Activated B cell treated with CpG ODN at 0.5 μM for 24 hours (primary cell): ENCODE measurements around the gene KIAA0586. TPM values are rescaled to one million over a fixed set of nuclear protein-coding genes. Genes with fewer than 3 reads are reported as not detected.
"Not testable (repeated sequence)": the region's sequence is repeated elsewhere in the genome, so short reads cannot be mapped to it uniquely, and the experiment has no call there.

Experiments
- ATAC-seq: fragments of 200-7000 bp; cut with Tn5 transposase; one replicate; pipeline ENCODE4 v1.10.0; 2021; ENCODE audit warnings: low read depth, mild to moderate bottlenecking, moderate library complexity
- CTCF ChIA-PET: fragments of 350-600 bp; sonication (Branson Sonifier 250); formaldehyde crosslinking; loops from one replicate; lab custom pipeline; 2021; ENCODE audit warnings: antibody characterized with exemption; lab: Charles Lee
- POLR2A ChIA-PET: fragments of 350-600 bp; sonication (Branson Sonifier 250); formaldehyde crosslinking; loops from one replicate; lab custom pipeline; 2021; ENCODE audit warnings: antibody characterized with exemption; lab: Charles Lee
- DNase-seq: peaks from one replicate; pipeline ENCODE4 v3.0.0; 2022
- H3K27ac Mint-ChIP-seq: one replicate; pipeline ENCODE4 v1.8.0; 2020; ENCODE audit warnings: mixed read lengths
- H3K27me3 Mint-ChIP-seq: one replicate; pipeline ENCODE4 v1.8.0; 2021; ENCODE audit warnings: mixed read lengths
- H3K36me3 Mint-ChIP-seq: one replicate; pipeline ENCODE4 v1.8.0; 2021; ENCODE audit warnings: low read depth, mixed read lengths
- H3K4me1 Mint-ChIP-seq: one replicate; pipeline ENCODE4 v1.8.0; 2021; ENCODE audit warnings: mixed read lengths
- H3K4me3 Mint-ChIP-seq: one replicate; pipeline ENCODE4 v1.8.0; 2020; ENCODE audit warnings: mild to moderate bottlenecking, mixed read lengths
- H3K9me3 Mint-ChIP-seq: one replicate; pipeline ENCODE4 v1.8.0; 2020; ENCODE audit warnings: mixed read lengths
- CTCF ChIP-seq: fragments of 200-600 bp; IDR thresholded peaks from one replicate; pipeline ENCODE4 v1.8.0; 2022; ENCODE audit warnings: antibody characterized with exemption, mild to moderate bottlenecking
- intact Hi-C: fragments of 100-400 bp; cut with micrococcal nuclease; formaldehyde crosslinking; loops from one replicate; pipeline ENCODE4 v1.15.1; 2024
- total RNA-seq: library from RNA; stranded (reverse); gene quantifications from 2 replicates; pipeline ENCODE4 v1.2.3, GENCODE V29; 2022

The KIAA0586 gene
- total RNA-seq, 1 donor from 2014 or later, result 19.8 TPM

GRCh38 chr14:58467575-58467974, 40.1 kb downstream of the KIAA0586 start:
- Mint-ChIP-seq H3K4me1 (no peaks in the 10 kb centered on the region), H3K36me3 (peaks cover 70% of the 10 kb centered on the region), H3K9me3 (no peaks in the 10 kb centered on the region), H3K4me3 (no peak overlapping the region), H3K27me3 (no peaks in the 10 kb centered on the region), H3K27ac (no peak overlapping the region)
- no peak for ATAC-seq
- intact Hi-C loops, result no loop called here
- DNase-seq, result no peak
- TF ChIP-seq CTCF, result no peak
- CTCF ChIA-PET, result no interaction called here
- POLR2A ChIA-PET, result no interaction called here

- no peak for TF ChIP-seq CTCF
- Mint-ChIP-seq H3K27me3 (no peaks in the 10 kb centered on the region), H3K36me3 (peaks cover 59% of the 10 kb centered on the region), H3K4me1 (no peaks in the 10 kb centered on the region), H3K9me3 (no peaks in the 10 kb centered on the region), H3K27ac (no peak overlapping the region), H3K4me3 (no peak overlapping the region)
- ChIA-PET CTCF (no interaction called here), POLR2A (no interaction called here)
- intact Hi-C loops, result no loop called here
- DNase-seq (no peak), ATAC-seq (no peak)
Measured at GRCh38 chr14:58469309-58469708, 41.8 kb downstream of the KIAA0586 start.

GRCh38 chr14:58476320-58476719, 48.8 kb downstream of the KIAA0586 start:
- Mint-ChIP-seq H3K27ac (no peak overlapping the region), H3K27me3 (no peaks in the 10 kb centered on the region), H3K4me3 (no peak overlapping the region), H3K4me1 (peaks cover 13% of the 10 kb centered on the region), H3K36me3 (peaks cover 47% of the 10 kb centered on the region), H3K9me3 (no peaks in the 10 kb centered on the region)
- DNase-seq (no peak), ATAC-seq (no peak)
- TF ChIP-seq CTCF, result no peak
- intact Hi-C loops, result no loop called here
- ChIA-PET POLR2A (no interaction called here), CTCF (interaction anchor here (0.6 kb wide), 1 partner anchor 20 kb away, joined by 3 read pairs; no protein-coding TSS in a partner anchor)

- TF ChIP-seq CTCF, result no peak
Measured at GRCh38 chr14:58477653-58478052, 50.1 kb downstream of the KIAA0586 start.

GRCh38 chr14:58478329-58478728, 50.8 kb downstream of the KIAA0586 start:
- H3K27ac Mint-ChIP-seq, H3K9me3 Mint-ChIP-seq, H3K4me3 Mint-ChIP-seq, DNase-seq, CTCF ChIA-PET, ATAC-seq, H3K27me3 Mint-ChIP-seq, intact Hi-C loops, POLR2A ChIA-PET: not testable (repeated sequence)
- peaks cover 13% of the 10 kb centered on the region for H3K4me1 Mint-ChIP-seq
- H3K36me3 Mint-ChIP-seq, result peaks cover 43% of the 10 kb centered on the region

More at GRCh38 chr14:58477653-58478052, 50.1 kb downstream of the KIAA0586 start:
- DNase-seq, result no peak
- no peak overlapping the region for H3K27ac Mint-ChIP-seq
- intact Hi-C loops, result no loop called here
- CTCF ChIA-PET, result no interaction called here
- no peak for ATAC-seq
- H3K4me1 Mint-ChIP-seq, result peaks cover 13% of the 10 kb centered on the region
- POLR2A ChIA-PET, result no interaction called here
- peaks cover 39% of the 10 kb centered on the region for H3K36me3 Mint-ChIP-seq
- no peaks in the 10 kb centered on the region for H3K27me3 Mint-ChIP-seq
- no peaks in the 10 kb centered on the region for H3K9me3 Mint-ChIP-seq
- no peak overlapping the region for H3K4me3 Mint-ChIP-seq

GRCh38 chr14:58479975-58480374, 52.5 kb downstream of the KIAA0586 start:
- Mint-ChIP-seq H3K4me3 (no peak overlapping the region), H3K36me3 (peaks cover 39% of the 10 kb centered on the region), H3K4me1 (peaks cover 13% of the 10 kb centered on the region), H3K9me3 (no peaks in the 10 kb centered on the region), H3K27me3 (no peaks in the 10 kb centered on the region), H3K27ac (peak overlapping the region; percentile 8)
- ATAC-seq, result peak; percentile 52
- no peak for TF ChIP-seq CTCF
- intact Hi-C loops, result no loop called here
- no peak for DNase-seq
- CTCF ChIA-PET, result no interaction called here
- POLR2A ChIA-PET, result no interaction called here
